H9 (cell line): ENCODE measurements around the gene C1orf122. TPM values are rescaled to one million over a fixed set of nuclear protein-coding genes. Genes with fewer than 3 reads are reported as not detected.

ENCODE experiments used
- DNase-seq: peaks from one replicate; pipeline ENCODE4 v3.0.0-alpha.2; 2017
- H2AFZ ChIP-seq: one replicate; pipeline ENCODE4 v1.6.1; 2013; ENCODE audit warnings: mild to moderate bottlenecking, low read length, control low read depth, moderate library complexity
- H2AK5ac ChIP-seq: 2 replicates; pipeline ENCODE4 v1.6.1; 2013; ENCODE audit warnings: low read length, control low read depth, mixed read lengths; ENCODE audit not compliant: insufficient read length
- H2BK120ac ChIP-seq: one replicate; pipeline ENCODE4 v1.6.1; 2013; ENCODE audit warnings: low read depth, mild to moderate bottlenecking, low read length, control low read depth, inconsistent platforms; ENCODE audit not compliant: poor library complexity, severe bottlenecking
- H2BK12ac ChIP-seq: 2 replicates; pipeline ENCODE4 v1.6.1; 2013; ENCODE audit warnings: low read length, control low read depth, mixed read lengths, low read depth; ENCODE audit not compliant: insufficient read length
- H2BK15ac ChIP-seq: 2 replicates; pipeline ENCODE4 v1.6.1; 2013; ENCODE audit warnings: low read depth, low read length, control low read depth
- H2BK20ac ChIP-seq: one replicate; pipeline ENCODE4 v1.6.1; 2013; ENCODE audit warnings: low read depth, mild to moderate bottlenecking, low read length, control low read depth, inconsistent platforms; ENCODE audit not compliant: poor library complexity, severe bottlenecking
- H2BK5ac ChIP-seq: 2 replicates; pipeline ENCODE4 v1.6.1; 2013; ENCODE audit warnings: low read length, control low read depth, mixed read lengths; ENCODE audit not compliant: insufficient read length
- H3K14ac ChIP-seq: 2 replicates; pipeline ENCODE4 v1.6.1; 2013; ENCODE audit warnings: low read length, control low read depth; ENCODE audit not compliant: insufficient read depth
- H3K18ac ChIP-seq: 2 replicates; pipeline ENCODE4 v1.6.1; 2013; ENCODE audit warnings: low read depth, mild to moderate bottlenecking, mixed read lengths, low read length, control low read depth; ENCODE audit not compliant: insufficient read length
- H3K23ac ChIP-seq: 2 replicates; pipeline ENCODE4 v1.6.1; 2013; ENCODE audit warnings: low read length, control low read depth, mixed read lengths, low read depth; ENCODE audit not compliant: insufficient read length
- H3K23me2 ChIP-seq: 2 replicates; pipeline ENCODE4 v1.6.1; 2013; ENCODE audit warnings: low read depth, mild to moderate bottlenecking, mixed read lengths, low read length, control low read depth; ENCODE audit not compliant: insufficient read length, poor library complexity, severe bottlenecking
- H3K27ac ChIP-seq: 2 replicates; pipeline ENCODE4 v1.5.1; 2013; ENCODE audit warnings: low read length, control low read depth, mixed read lengths, low read depth; ENCODE audit not compliant: insufficient read length
- H3K27me3 ChIP-seq: 2 replicates; pipeline ENCODE4 v1.6.1; 2013; ENCODE audit warnings: low read length, control low read depth, inconsistent platforms; ENCODE audit not compliant: insufficient read depth
- H3K4ac ChIP-seq: 2 replicates; pipeline ENCODE4 v1.6.1; 2013; ENCODE audit warnings: low read depth, mild to moderate bottlenecking, control low read depth, inconsistent platforms, low read length, moderate library complexity
- H3K4me1 ChIP-seq: 2 replicates; pipeline ENCODE4 v1.6.1; 2013; ENCODE audit warnings: low read length, control low read depth, inconsistent platforms; ENCODE audit not compliant: insufficient read depth
- H3K4me2 ChIP-seq: 2 replicates; pipeline ENCODE4 v1.6.1; 2013; ENCODE audit warnings: low read length, control low read depth, mixed read lengths; ENCODE audit not compliant: insufficient read length, insufficient read depth
- H3K56ac ChIP-seq: 2 replicates; pipeline ENCODE4 v1.6.1; 2013; ENCODE audit warnings: low read depth, mild to moderate bottlenecking, mixed read lengths, low read length, control low read depth; ENCODE audit not compliant: insufficient read length
- H3K79me1 ChIP-seq: 2 replicates; pipeline ENCODE4 v1.6.1; 2013; ENCODE audit warnings: low read depth, mild to moderate bottlenecking, moderate library complexity, low read length, control low read depth, inconsistent platforms; ENCODE audit not compliant: insufficient read depth, poor library complexity, severe bottlenecking
- H3K79me2 ChIP-seq: 2 replicates; pipeline ENCODE4 v1.6.1; 2013; ENCODE audit warnings: low read length, control low read depth, inconsistent platforms; ENCODE audit not compliant: insufficient read depth
- H3K9ac ChIP-seq: 2 replicates; pipeline ENCODE4 v1.6.1; 2013; ENCODE audit warnings: low read length, control low read depth, mixed read lengths; ENCODE audit not compliant: insufficient read length; ENCODE audit errors: extremely low read depth
- H3K9me3 ChIP-seq: one replicate; pipeline ENCODE4 v1.6.1; 2013; ENCODE audit warnings: low read depth, low read length, inconsistent platforms; ENCODE audit not compliant: control insufficient read depth
- H3T11ph ChIP-seq: one replicate; pipeline ENCODE4 v1.6.1; 2013; ENCODE audit warnings: mild to moderate bottlenecking, low read length, control low read depth, inconsistent platforms
- H4K20me1 ChIP-seq: one replicate; pipeline ENCODE4 v1.6.1; 2013; ENCODE audit not compliant: control insufficient read depth, insufficient read length, insufficient read depth
- H4K5ac ChIP-seq: 2 replicates; pipeline ENCODE4 v1.6.1; 2013; ENCODE audit warnings: low read depth, mild to moderate bottlenecking, mixed read lengths, low read length, control low read depth; ENCODE audit not compliant: insufficient read length
- H4K8ac ChIP-seq: replicated peaks from 2 replicates; pipeline ENCODE4 v1.6.1; 2013; ENCODE audit warnings: low read length, control low read depth, mixed read lengths, low read depth; ENCODE audit not compliant: insufficient read length
- H4K91ac ChIP-seq: 2 replicates; pipeline ENCODE4 v1.6.1; 2013; ENCODE audit warnings: low read depth, mild to moderate bottlenecking, moderate library complexity, mixed read lengths, low read length, control low read depth; ENCODE audit not compliant: insufficient read length
- H3K27ac Mint-ChIP-seq, 3 experiments: 2 replicates in 2 of 3; 3 replicates in 1 of 3; pipeline ENCODE4 v1.8.0; 2020 to 2021; ENCODE audit warnings: mixed read lengths in 3 of 3, mild to moderate bottlenecking in 1 of 3, moderate library complexity in 1 of 3
- H3K27me3 Mint-ChIP-seq: 2 replicates; pipeline ENCODE4 v1.8.0; 2021; ENCODE audit warnings: low read depth, mild to moderate bottlenecking, moderate library complexity, mixed read lengths
- H3K36me3 Mint-ChIP-seq, 3 experiments: 2 replicates in 2 of 3; 3 replicates in 1 of 3; pipeline ENCODE4 v1.8.0; 2020 to 2021; ENCODE audit warnings: low read depth in 3 of 3, mixed read lengths in 3 of 3; ENCODE audit not compliant: insufficient read depth in 1 of 3
- H3K4me1 Mint-ChIP-seq, 2 experiments: 2 replicates each; pipeline ENCODE4 v1.8.0; 2020; ENCODE audit warnings: mixed read lengths in 2 of 2
- H3K4me3 Mint-ChIP-seq, 2 experiments: 2 replicates in 1 of 2; 3 replicates in 1 of 2; pipeline ENCODE4 v1.8.0; 2020 to 2021; ENCODE audit warnings: mild to moderate bottlenecking in 2 of 2, mixed read lengths in 2 of 2, moderate library complexity in 1 of 2
- H3K9me3 Mint-ChIP-seq, 2 experiments: 2 replicates in 1 of 2; 3 replicates in 1 of 2; pipeline ENCODE4 v1.8.0; 2020; ENCODE audit warnings: mild to moderate bottlenecking in 2 of 2, mixed read lengths in 2 of 2, moderate library complexity in 1 of 2
- CTCF ChIP-seq: fragments of 200-600 bp; sonication (generic); conservative IDR thresholded peaks from 3 replicates; pipeline ENCODE4 v1.8.0; 2021; ENCODE audit warnings: antibody characterized with exemption, mild to moderate bottlenecking
- WGBS: extraction: QIAGEN DNeasy Blood & Tissue Kit; methylation state at CpG from one replicate; pipeline ENCODE4 v1.1.7; 2013; ENCODE audit warnings: missing lambda C conversion rate, low lambda C conversion rate, mixed read lengths; ENCODE audit not compliant: insufficient read length; ENCODE audit errors: extremely low coverage; 5-methylcytosine and 5-hydroxymethylcytosine counted together
- total RNA-seq: library from RNA; stranded (reverse); gene quantifications from 2 replicates; pipeline ENCODE4 v1.2.1, GENCODE V29; 2021

Gene C1orf122
- total RNA-seq, 1 experiment from 2014 or later = 59.3 TPM

GRCh38 chr1:37759451-37759850, 48.1 kb upstream of the C1orf122 start:
- Histone ChIP-seq H3K23me2 (no peaks in the 10 kb centered on the region), H2BK15ac (no peak overlapping the region), H3K27me3 (peaks cover 32% of the 10 kb centered on the region), H3K9ac (no peak overlapping the region), H4K8ac (no peak overlapping the region), H3K79me2 (no peaks in the 10 kb centered on the region), H3T11ph (no peak overlapping the region), H2BK12ac (no peak overlapping the region), H2AFZ (no peak overlapping the region), H4K5ac (no peak overlapping the region), H3K23ac (no peak overlapping the region), H3K4me1 (no peaks in the 10 kb centered on the region), H2BK20ac (no peak overlapping the region), H3K18ac (no peak overlapping the region), H3K56ac (no peak overlapping the region), H3K27ac (no peak overlapping the region), H2AK5ac (no peak overlapping the region), H3K4me2 (no peak overlapping the region), H4K91ac (no peak overlapping the region), H4K20me1 (no peaks in the 10 kb centered on the region), H2BK5ac (no peak overlapping the region), H3K79me1 (no peaks in the 10 kb centered on the region), H3K9me3 (no peaks in the 10 kb centered on the region), H3K14ac (no peak overlapping the region), H2BK120ac (no peak overlapping the region), H3K4ac (no peak overlapping the region)
- TF ChIP-seq CTCF = no peak
- DNase-seq = no peak
- no peak overlapping the region for H3K4me3 Mint-ChIP-seq
- no peaks in the 10 kb centered on the region for H3K36me3 Mint-ChIP-seq
- no peaks in the 10 kb centered on the region for H3K27me3 Mint-ChIP-seq
- peaks cover 1 to 4% of the 10 kb centered on the region in 2 experiments for H3K4me1 Mint-ChIP-seq
- H3K9me3 Mint-ChIP-seq = no peaks in the 10 kb centered on the region; a peak in 1 of 5 replicates
- no CpG with 5 or more reads among the region's 2 CpGs for WGBS
- no peak overlapping the region for H3K27ac Mint-ChIP-seq
